Activated T-helper 1 cell treated with Interleukin-2 at 50 U/mL for 16 hours (primary cell): ENCODE results near the gene USP36.
A peak's percentile ranks its signal among the peaks of the same experiment; 100 is the strongest.
"Not testable (repeated sequence)": the region's sequence is repeated elsewhere in the genome, so short reads cannot be mapped to it uniquely, and the experiment has no call there.

Experiments
- DNase-seq: peaks from one replicate; pipeline ENCODE4 v3.0.0-alpha.2; 2020; ENCODE audit warnings: low read depth

USP36 gene

GRCh38 chr17:78766743-78767294 lies 73.8 kb downstream of the USP36 start:
- DNase-seq: no peak

- DNase-seq: no peak
These were observed 74.4 kb downstream of the USP36 start for GRCh38 chr17:78766225-78766624.

- DNase-seq: no peak
These were observed 74.8 kb downstream of the USP36 start for GRCh38 chr17:78765821-78766220.

GRCh38 chr17:78764871-78765270 lies 75.7 kb downstream of the USP36 start:
- DNase-seq: no peak

GRCh38 chr17:78763561-78763960 lies 77.1 kb downstream of the USP36 start:
- DNase-seq: no peak

GRCh38 chr17:78761789-78762406 lies 78.7 kb downstream of the USP36 start:
- DNase-seq: no peak

GRCh38 chr17:78759969-78760352 lies 80.7 kb downstream of the USP36 start:
- DNase-seq: no peak

GRCh38 chr17:78759203-78759968 lies 81.2 kb downstream of the USP36 start:
- DNase-seq: peak; percentile 67

- no peak for DNase-seq
These were observed 87.0 kb downstream of the USP36 start for GRCh38 chr17:78753316-78754250.

GRCh38 chr17:78751447-78752161 lies 89.0 kb downstream of the USP36 start:
- no peak for DNase-seq

GRCh38 chr17:78751000-78751399 lies 89.6 kb downstream of the USP36 start:
- not testable (repeated sequence) for DNase-seq

- peak; percentile 69 for DNase-seq
These were observed 91.8 kb downstream of the USP36 start for GRCh38 chr17:78748730-78749317.

- DNase-seq: no peak
These were observed 92.4 kb downstream of the USP36 start for GRCh38 chr17:78748048-78748729.

- no peak for DNase-seq
These were observed 93.1 kb downstream of the USP36 start for GRCh38 chr17:78747488-78747887.

GRCh38 chr17:78746949-78747269 lies 93.7 kb downstream of the USP36 start:
- no peak for DNase-seq

- no peak for DNase-seq
These were observed 94.2 kb downstream of the USP36 start for GRCh38 chr17:78746263-78746948.
